Spinal cord (tissue), 10 donors: ENCODE measurements around the gene MSH3. TPM values are rescaled to one million over a fixed set of nuclear protein-coding genes. Genes with fewer than 3 reads are reported as not detected.
A peak's percentile ranks its signal among the peaks of the same experiment; 100 is the strongest.
"Not testable (repeated sequence)": the region's sequence is repeated elsewhere in the genome, so short reads cannot be mapped to it uniquely, and the experiment has no call there.

Source experiments
- DNase-seq, 6 donors: peaks; one replicate each; pipeline versions ENCODE4 v3.0.0 to v3.0.0-alpha.2; 2013 to 2015; ENCODE audit warnings: low spot score in 6 of 6, low read depth in 4 of 6
- H3K27ac ChIP-seq: one replicate; pipeline ENCODE4 v1.5.1; 2013; ENCODE audit warnings: low read depth, low read length, control low read depth
- H3K27me3 ChIP-seq: one replicate; pipeline ENCODE4 v1.6.1; 2013; ENCODE audit warnings: low read length; ENCODE audit not compliant: control insufficient read depth, insufficient read depth
- H3K36me3 ChIP-seq: one replicate; pipeline ENCODE4 v1.6.1; 2013; ENCODE audit warnings: low read length; ENCODE audit not compliant: control insufficient read depth, insufficient read depth
- H3K4me1 ChIP-seq: one replicate; pipeline ENCODE4 v1.6.1; 2013; ENCODE audit warnings: low read length; ENCODE audit not compliant: control insufficient read depth, insufficient read depth
- H3K4me3 ChIP-seq: one replicate; pipeline ENCODE4 v1.5.1; 2013; ENCODE audit warnings: low read depth, low read length, control low read depth
- H3K9me3 ChIP-seq: one replicate; pipeline ENCODE4 v1.6.1; 2013; ENCODE audit warnings: low read length; ENCODE audit not compliant: control insufficient read depth, insufficient read depth
- WGBS: methylation state at CpG from one replicate; pipeline ENCODE4 v1.1.5; 2013; ENCODE audit warnings: missing lambda C conversion rate; ENCODE audit not compliant: insufficient coverage; 5-methylcytosine and 5-hydroxymethylcytosine counted together
- polyA plus RNA-seq, 2 donors: library from polyadenylated mRNA; unstranded; fragments of 120-200 nt; gene quantifications; one replicate each; pipeline ENCODE4 v1.2.1, GENCODE V29; 2013; ENCODE audit not compliant: insufficient read length in 2 of 2
- total RNA-seq, 2 donors: library from RNA; depleted of rRNA in 1 of 2; stranded (reverse); fragments of 120-200 nt in 1 of 2; fragments of >200 nt in 1 of 2; gene quantifications; one replicate each; pipeline versions ENCODE4 v1.2.3 to v1.2.4, GENCODE V29; 2013 to 2014
- donor health status: healthy.

MSH3 gene
- total and polyA plus RNA-seq, 4 donors = 9.4 to 29.0 (median 15.9) TPM

DNA sequence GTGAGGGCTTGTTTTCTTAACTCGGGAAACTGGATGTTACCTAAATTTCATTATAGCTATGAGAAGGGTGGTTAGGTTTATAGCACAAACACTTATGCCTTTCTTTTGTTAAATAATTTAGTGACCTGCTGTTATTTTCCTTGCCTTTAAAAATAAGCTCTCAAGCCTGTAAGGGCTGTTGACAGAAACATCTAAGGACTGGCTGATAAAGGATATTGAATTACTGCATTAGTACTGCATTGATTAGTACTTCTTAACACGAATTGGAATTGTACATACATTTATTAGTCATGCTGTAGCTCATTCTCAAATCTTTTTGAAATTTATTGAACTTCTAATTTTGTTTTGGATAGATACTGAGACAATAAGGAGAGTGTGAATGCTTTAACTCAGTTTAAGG is 85.4 kb downstream of the MSH3 start:
- WGBS = no CpG with 5 or more reads among the region's 2 CpGs
- peaks cover 4% of the 10 kb centered on the region for H3K36me3 ChIP-seq
- no peak for DNase-seq
- H3K9me3 ChIP-seq = no peaks in the 10 kb centered on the region
- no peak overlapping the region for H3K27ac ChIP-seq
- H3K4me1 ChIP-seq = no peaks in the 10 kb centered on the region
- no peaks in the 10 kb centered on the region for H3K27me3 ChIP-seq
- no peak overlapping the region for H3K4me3 ChIP-seq

DNA sequence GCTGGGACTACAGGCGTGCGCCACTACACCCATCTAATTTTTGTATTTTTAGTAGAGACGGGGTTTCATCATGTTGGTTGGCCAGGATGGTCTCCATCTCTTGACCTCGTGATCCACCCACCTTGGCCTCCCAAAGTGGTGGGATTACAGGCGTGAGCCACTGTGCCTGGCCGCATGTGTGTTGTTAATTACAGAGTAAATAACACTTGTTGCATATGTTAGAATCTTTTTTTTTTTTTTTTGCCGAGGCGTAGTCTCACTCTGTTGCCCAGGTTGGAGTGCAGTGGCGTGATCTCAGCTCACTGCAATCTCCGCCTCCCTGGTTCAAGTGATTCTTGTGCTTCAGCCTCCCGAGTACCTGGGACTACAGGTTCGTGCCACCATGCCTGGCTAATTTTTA is 86.0 kb downstream of the MSH3 start:
- not testable (repeated sequence) for H3K27me3 ChIP-seq, DNase-seq, H3K27ac ChIP-seq, H3K9me3 ChIP-seq, H3K4me3 ChIP-seq, H3K4me1 ChIP-seq, H3K36me3 ChIP-seq
- WGBS = 88% methylated on average over 3 of the region's 12 CpGs

DNA sequence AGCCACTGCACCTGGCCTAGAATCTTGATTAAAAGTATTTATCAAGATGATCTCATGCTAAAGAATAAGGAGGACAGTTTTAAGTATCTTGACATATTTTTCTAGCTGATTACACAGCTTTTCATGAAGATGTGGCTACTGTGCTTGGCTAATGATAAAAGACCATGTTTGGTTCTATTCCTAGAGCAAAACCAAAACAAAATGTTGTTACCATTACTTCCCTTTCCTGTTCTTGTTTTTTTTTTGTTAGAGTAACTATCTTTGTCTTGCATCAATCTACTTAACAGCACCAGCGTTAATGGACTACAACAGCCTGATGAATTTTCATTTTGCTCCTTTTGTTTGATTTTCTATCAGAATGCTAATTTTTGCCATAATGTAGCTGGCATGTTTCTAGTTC is 86.5 kb downstream of the MSH3 start:
- no peaks in the 10 kb centered on the region for H3K4me1 ChIP-seq
- H3K4me3 ChIP-seq = no peak overlapping the region
- no peak overlapping the region for H3K27ac ChIP-seq
- H3K36me3 ChIP-seq = peaks cover 4% of the 10 kb centered on the region
- no CpG with 5 or more reads among the region's 1 CpG for WGBS
- peak in 1 of 6 donors; percentile 5 for DNase-seq
- no peaks in the 10 kb centered on the region for H3K9me3 ChIP-seq
- H3K27me3 ChIP-seq = no peaks in the 10 kb centered on the region

- no peak for DNase-seq
- Histone ChIP-seq H3K27me3 (no peaks in the 10 kb centered on the region), H3K4me3 (no peak overlapping the region), H3K27ac (no peak overlapping the region), H3K36me3 (peaks cover 4% of the 10 kb centered on the region), H3K4me1 (no peaks in the 10 kb centered on the region), H3K9me3 (no peaks in the 10 kb centered on the region)
- no CpG with 5 or more reads among the region's 2 CpGs for WGBS
Observed at GRCh38 chr5:80744149-80744548, 89.7 kb downstream of the MSH3 start.

- DNase-seq = no peak
- H3K27me3 ChIP-seq = no peaks in the 10 kb centered on the region
- no peaks in the 10 kb centered on the region for H3K9me3 ChIP-seq
- no peaks in the 10 kb centered on the region for H3K4me1 ChIP-seq
- no peak overlapping the region for H3K27ac ChIP-seq
- H3K36me3 ChIP-seq = peaks cover 4% of the 10 kb centered on the region
- WGBS = no CpG with 5 or more reads among the region's 1 CpG
- H3K4me3 ChIP-seq = no peak overlapping the region
Observed at GRCh38 chr5:80745490-80745889, 91.0 kb downstream of the MSH3 start.

DNA sequence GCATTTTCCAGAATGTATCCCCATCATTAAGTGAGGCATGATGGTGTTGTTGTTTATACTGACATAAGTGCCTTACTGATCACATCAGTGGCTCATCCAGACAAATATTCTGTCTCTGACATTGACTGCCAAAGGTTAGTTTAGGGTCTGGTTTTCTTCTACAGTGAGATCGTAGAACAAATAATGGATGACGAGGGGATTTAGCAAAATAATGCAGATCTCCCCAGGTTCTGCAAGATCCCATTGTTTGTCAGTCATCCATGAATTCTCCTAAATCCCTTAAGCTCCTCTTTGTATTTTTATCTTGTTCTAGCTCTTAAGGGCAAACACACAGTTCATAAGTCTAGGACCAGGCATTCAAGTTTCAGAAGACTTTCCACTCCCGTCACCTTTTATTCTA is 93.5 kb downstream of the MSH3 start:
- DNase-seq = no peak
- Histone ChIP-seq H3K9me3 (no peaks in the 10 kb centered on the region), H3K27me3 (no peaks in the 10 kb centered on the region), H3K27ac (no peak overlapping the region), H3K36me3 (peaks cover 3% of the 10 kb centered on the region), H3K4me3 (no peak overlapping the region), H3K4me1 (no peaks in the 10 kb centered on the region)
- WGBS = no CpG with 5 or more reads among the region's 3 CpGs

DNA sequence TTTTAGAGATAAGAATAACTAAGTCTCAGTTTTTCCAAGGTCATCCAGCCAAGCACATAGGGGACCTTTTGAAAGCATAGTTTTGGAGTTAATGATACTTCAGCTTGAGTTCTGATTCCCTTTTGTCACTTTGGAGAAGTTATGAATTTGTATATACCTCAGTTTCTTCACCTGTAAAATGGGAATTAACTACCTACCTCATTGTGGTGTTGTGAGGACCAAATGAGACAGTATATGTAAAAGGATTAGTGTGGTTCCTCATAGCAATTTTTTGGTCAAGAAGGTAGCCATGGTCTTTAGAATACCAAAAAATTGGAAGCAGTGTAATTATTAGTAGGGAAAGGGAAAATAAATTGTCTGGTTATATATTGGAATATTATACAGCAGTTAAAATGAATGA is 98.0 kb downstream of the MSH3 start:
- Histone ChIP-seq H3K36me3 (no peaks in the 10 kb centered on the region), H3K4me1 (no peaks in the 10 kb centered on the region), H3K27ac (no peak overlapping the region), H3K4me3 (no peak overlapping the region), H3K9me3 (no peaks in the 10 kb centered on the region), H3K27me3 (no peaks in the 10 kb centered on the region)
- DNase-seq = no peak

DNA sequence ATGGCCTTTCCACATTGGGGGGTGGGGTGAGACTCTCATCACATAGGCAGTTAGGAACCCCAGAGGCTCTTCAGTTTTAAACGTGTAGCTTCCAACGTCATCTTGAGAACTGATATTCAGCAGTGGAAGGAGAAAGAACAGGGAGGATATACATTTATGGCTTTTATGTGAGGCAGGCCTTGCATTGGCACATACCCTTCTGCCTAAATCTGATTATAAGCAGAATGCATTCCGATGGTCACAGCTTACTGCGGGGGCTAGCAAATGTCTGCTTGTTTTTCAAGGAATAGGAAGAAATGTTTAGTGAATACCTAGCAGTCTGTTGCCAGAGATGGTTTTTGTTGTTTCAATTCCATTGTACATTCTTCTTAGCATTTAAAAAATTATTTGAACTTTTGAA is 99.3 kb downstream of the MSH3 start:
- Histone ChIP-seq H3K27me3 (no peaks in the 10 kb centered on the region), H3K27ac (no peak overlapping the region), H3K36me3 (no peaks in the 10 kb centered on the region), H3K4me1 (no peaks in the 10 kb centered on the region), H3K4me3 (no peak overlapping the region), H3K9me3 (no peaks in the 10 kb centered on the region)
- 20% methylated on average over 1 of the region's 4 CpGs for WGBS
- DNase-seq = no peak

GRCh38 chr5:80754900-80755299 is 100.4 kb downstream of the MSH3 start:
- no peaks in the 10 kb centered on the region for H3K4me1 ChIP-seq
- 17% methylated on average over 6 of the region's 7 CpGs for WGBS
- H3K9me3 ChIP-seq = no peaks in the 10 kb centered on the region
- H3K4me3 ChIP-seq = no peak overlapping the region
- DNase-seq = peak in 2 of 6 donors; percentile 23 to 77
- H3K36me3 ChIP-seq = no peaks in the 10 kb centered on the region
- no peaks in the 10 kb centered on the region for H3K27me3 ChIP-seq
- H3K27ac ChIP-seq = no peak overlapping the region

DNA sequence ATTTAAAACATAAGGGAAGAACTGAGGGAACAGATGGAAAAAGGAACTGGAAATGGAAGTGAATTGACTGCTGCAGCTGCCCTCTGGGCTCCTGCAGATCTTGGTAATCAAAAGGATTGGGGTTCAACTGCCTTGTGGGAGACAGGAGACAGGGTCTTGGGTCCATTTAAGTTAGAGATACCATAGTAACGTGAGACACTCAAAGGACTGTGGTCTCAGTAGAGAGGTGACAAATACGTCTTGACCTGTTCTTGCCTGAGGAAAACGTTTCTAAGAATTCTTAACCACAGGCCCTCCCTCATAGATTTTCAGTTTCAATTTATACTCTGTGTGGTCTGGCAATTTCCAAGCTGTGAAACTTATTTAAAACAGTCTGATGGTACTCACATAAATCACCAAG is 101.2 kb downstream of the MSH3 start:
- H3K9me3 ChIP-seq = no peaks in the 10 kb centered on the region
- DNase-seq = peak in 2 of 6 donors; percentile 4 to 30
- no peak overlapping the region for H3K27ac ChIP-seq
- no peaks in the 10 kb centered on the region for H3K36me3 ChIP-seq
- no peak overlapping the region for H3K4me3 ChIP-seq
- H3K4me1 ChIP-seq = no peaks in the 10 kb centered on the region
- WGBS = 80% methylated on average over 1 of the region's 3 CpGs
- no peaks in the 10 kb centered on the region for H3K27me3 ChIP-seq
